Measurements from ENCODE around the gene PBX3.

Gene PBX3

DNA sequence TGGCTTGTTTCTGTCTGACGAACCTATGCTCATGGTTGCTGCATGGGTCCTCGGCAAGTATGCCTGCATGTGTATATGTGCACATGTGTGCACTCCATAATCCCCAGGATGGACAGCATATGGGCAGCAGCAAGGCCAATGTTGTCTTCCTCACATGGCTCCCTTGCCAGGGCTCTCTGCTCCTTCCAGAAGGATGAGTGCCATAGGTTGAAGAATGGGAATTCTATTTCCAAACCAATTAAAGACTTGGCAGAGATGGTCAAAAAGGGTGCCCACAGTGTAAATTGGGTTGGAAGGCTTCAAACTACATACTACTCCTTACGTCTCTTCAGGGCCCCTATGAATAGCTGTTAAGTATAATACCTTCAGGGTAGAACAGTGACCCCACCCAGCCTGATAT is 212.1 kb downstream of the PBX3 start:
- DNase-seq: no peak

- DNase-seq: no peak
Observed at GRCh38 chr9:125959951-125960619, 212.9 kb downstream of the PBX3 start.

GRCh38 chr9:125960626-125961025 is 213.5 kb downstream of the PBX3 start:
- no peak for DNase-seq

GRCh38 chr9:125961072-125961471 is 213.9 kb downstream of the PBX3 start:
- no peak for DNase-seq

- DNase-seq: no peak
Observed at GRCh38 chr9:125963932-125964331, 216.8 kb downstream of the PBX3 start.

- DNase-seq: no peak
Observed at GRCh38 chr9:125964702-125965225, 217.6 kb downstream of the PBX3 start.

DNA sequence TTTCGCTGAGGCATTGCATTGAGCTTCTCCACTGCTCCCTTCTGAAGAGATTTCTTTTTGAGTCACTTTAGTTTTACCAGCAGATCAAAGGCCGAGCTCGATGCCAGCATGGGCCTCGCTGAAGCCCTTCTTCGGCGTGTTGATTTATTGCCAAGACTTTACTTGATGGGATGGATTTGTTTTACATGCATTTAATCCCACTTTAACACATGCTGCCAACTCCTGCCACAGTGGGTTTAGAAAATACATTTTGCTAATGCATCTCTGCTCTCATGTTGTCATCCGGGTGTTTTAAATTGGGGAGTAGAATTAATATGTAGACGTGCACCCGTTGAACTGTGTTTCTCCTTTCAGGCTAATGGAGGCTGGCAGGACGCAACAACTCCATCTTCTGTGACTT is 218.3 kb downstream of the PBX3 start:
- DNase-seq: no peak

GRCh38 chr9:125966466-125966865 is 219.3 kb downstream of the PBX3 start:
- DNase-seq: no peak

GRCh38 chr9:125966959-125967711 is 220.0 kb downstream of the PBX3 start:
- DNase-seq: no peak

GRCh38 chr9:125968714-125969374 is 221.7 kb downstream of the PBX3 start:
- no peak for DNase-seq

DNA sequence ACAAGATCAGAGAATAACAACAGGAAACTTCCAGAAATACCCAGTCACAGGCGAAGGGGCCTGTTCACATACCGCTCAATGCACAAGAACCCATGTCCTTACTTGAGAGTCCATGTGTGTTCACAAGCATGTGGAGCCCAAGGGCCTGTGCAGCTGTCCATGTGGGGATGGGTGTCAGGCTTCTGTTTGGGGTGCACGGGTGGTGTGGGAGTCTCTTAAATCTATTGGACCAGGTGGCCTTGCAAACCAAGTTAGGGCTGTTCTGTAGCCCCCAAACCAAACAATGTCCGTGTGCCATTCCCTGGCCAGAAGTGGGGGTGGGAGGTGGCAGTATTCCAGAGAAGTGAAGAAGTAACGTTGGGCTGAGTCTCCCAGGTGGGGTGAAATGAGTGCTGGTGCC is 222.3 kb downstream of the PBX3 start:
- no peak for DNase-seq

- DNase-seq: no peak
Observed at GRCh38 chr9:125969868-125970267, 222.7 kb downstream of the PBX3 start.

GRCh38 chr9:125970340-125970739 is 223.2 kb downstream of the PBX3 start:
- no peak for DNase-seq

GRCh38 chr9:125971050-125971449 is 223.9 kb downstream of the PBX3 start:
- DNase-seq: no peak

GRCh38 chr9:125972012-125972729 is 225.0 kb downstream of the PBX3 start:
- no peak for DNase-seq

- DNase-seq: no peak
Observed at GRCh38 chr9:125973547-125973946, 226.4 kb downstream of the PBX3 start.

GRCh38 chr9:125974705-125975104 is 227.5 kb downstream of the PBX3 start:
- DNase-seq: no peak

DNA sequence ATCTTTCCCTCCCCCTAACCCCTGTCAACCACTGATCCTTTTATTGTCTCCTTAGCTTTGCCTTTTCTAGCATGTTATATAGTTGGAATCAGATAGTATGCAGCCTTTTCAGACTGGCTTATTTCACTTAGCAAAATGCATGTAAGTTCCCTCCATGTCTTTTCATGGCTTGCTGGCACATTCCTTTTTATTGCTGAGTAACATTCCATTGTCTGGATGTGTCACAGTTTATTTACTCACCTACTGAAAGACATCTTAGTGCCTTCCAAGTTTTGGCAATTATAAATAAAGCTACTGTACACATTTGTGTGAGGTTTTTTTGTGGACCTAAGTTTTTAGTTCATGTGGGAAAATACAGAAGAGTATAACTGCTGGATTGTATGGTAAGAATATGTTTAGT is 230.1 kb downstream of the PBX3 start:
- DNase-seq: no peak

- no peak for DNase-seq
Observed at GRCh38 chr9:125979383-125979782, 232.2 kb downstream of the PBX3 start.

DNA sequence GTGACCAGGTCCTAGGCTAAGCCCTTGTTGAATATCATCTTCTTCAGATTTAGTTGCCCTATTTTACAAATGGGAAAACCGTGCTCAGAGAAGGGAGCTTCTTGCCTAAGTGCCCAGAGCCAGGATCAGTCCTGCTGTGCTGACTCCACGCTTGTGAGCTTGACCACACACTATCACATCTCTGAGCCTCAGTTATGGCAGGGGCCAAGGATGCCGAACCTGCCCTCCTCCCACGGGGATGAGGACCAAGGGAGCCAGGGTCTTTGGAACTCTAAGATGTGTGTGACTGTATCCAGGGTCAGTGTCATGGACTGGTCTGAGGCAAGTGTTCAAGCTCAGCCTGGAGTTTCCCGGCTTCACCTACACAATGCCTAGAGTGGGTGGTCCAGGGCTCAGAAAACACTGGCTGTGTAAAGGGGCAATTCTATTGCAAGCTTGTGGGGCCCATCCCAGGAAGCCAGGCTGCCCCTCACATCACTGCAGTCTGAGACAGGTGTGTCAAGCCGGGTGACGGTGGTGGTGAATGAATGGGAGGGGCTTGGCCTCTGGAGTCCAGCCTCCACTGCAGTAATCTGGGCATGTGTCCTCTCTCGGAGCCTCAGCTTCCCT is 235.7 kb downstream of the PBX3 start:
- DNase-seq: no peak

- DNase-seq: no peak
Observed at GRCh38 chr9:125983681-125984080, 236.5 kb downstream of the PBX3 start.

DNA sequence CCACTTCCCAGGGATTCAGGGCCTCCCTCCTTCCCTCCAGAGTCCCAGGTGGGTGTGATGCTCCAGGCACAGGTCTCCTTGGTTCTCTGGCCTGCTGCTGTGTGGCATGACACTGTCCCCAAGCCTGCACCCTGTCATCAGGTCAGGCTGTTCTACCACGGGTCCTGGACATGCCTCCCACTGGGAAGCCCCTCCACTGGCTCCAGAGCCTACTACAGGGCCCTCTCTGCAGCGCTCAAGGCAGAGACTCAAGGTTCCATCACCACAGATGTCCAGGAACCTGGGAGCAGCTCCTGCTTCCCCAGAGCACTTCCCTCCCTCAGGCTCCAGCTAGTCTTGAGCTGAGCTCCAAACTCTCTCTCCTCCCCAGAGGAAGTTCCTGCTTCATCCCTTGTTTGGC is 237.3 kb downstream of the PBX3 start:
- no peak for DNase-seq

Measured in CD4-positive, alpha-beta T cell treated with Interleukin-12 subunit alpha and Interleukin-12 subunit beta, for 1 hour (primary cell).